Measurements from ENCODE around the gene TPRX1.
"Not testable (repeated sequence)": the region's sequence is repeated elsewhere in the genome, so short reads cannot be mapped to it uniquely, and the experiment has no call there.

Gene TPRX1

GRCh38 chr19:47765523-47766358 lies 38.6 kb downstream of the TPRX1 start:
- DNase-seq = peak; percentile 51

GRCh38 chr19:47764705-47765104 lies 39.6 kb downstream of the TPRX1 start:
- not testable (repeated sequence) for DNase-seq

GRCh38 chr19:47762615-47763308 lies 41.6 kb downstream of the TPRX1 start:
- DNase-seq = no peak

- DNase-seq = no peak
These were observed 42.2 kb downstream of the TPRX1 start for GRCh38 chr19:47762151-47762550.

- no peak for DNase-seq
These were observed 42.8 kb downstream of the TPRX1 start for GRCh38 chr19:47761566-47761965.

GRCh38 chr19:47760632-47760999 lies 43.7 kb downstream of the TPRX1 start:
- DNase-seq = no peak

GRCh38 chr19:47758443-47758804 lies 45.9 kb downstream of the TPRX1 start:
- no peak for DNase-seq

GRCh38 chr19:47757617-47758442 lies 46.5 kb downstream of the TPRX1 start:
- DNase-seq = no peak

- no peak for DNase-seq
These were observed 47.3 kb downstream of the TPRX1 start for GRCh38 chr19:47756953-47757608.

- no peak for DNase-seq
These were observed 47.8 kb downstream of the TPRX1 start for GRCh38 chr19:47756627-47756929.

GRCh38 chr19:47755762-47756626 lies 48.4 kb downstream of the TPRX1 start:
- DNase-seq = no peak

GRCh38 chr19:47755065-47755761 lies 49.1 kb downstream of the TPRX1 start:
- no peak for DNase-seq

GRCh38 chr19:47754206-47755064 lies 49.9 kb downstream of the TPRX1 start:
- no peak for DNase-seq

GRCh38 chr19:47752440-47753211 lies 51.7 kb downstream of the TPRX1 start:
- DNase-seq = no peak
